Peyer's patch (tissue), 4 donors: ENCODE measurements around the gene ZG16B. TPM values are rescaled to one million over a fixed set of nuclear protein-coding genes. Genes with fewer than 3 reads are reported as not detected.

Experiments used
- DNase-seq, 3 donors: peaks; one replicate each; pipeline ENCODE4 v3.0.0-alpha.2; 2017 to 2019
- H3K27ac ChIP-seq, 4 donors: fragments of 200-600 bp; sonication (generic); one replicate each; pipeline ENCODE4 v1.5.1; 2016 to 2019
- H3K27me3 ChIP-seq, 2 donors: fragments of 200-600 bp; sonication (generic); one replicate each; pipeline ENCODE4 v1.5.1; 2019
- H3K36me3 ChIP-seq, 3 donors: fragments of 200-600 bp; sonication (generic); one replicate each; pipeline ENCODE4 v1.5.1; 2016 to 2019
- H3K4me1 ChIP-seq, 4 donors: fragments of 200-600 bp; sonication (generic); one replicate each; pipeline ENCODE4 v1.5.1; 2016 to 2019
- H3K4me3 ChIP-seq, 4 donors: fragments of 200-600 bp; sonication (generic); 1 replicate in 3 of 4; 2 replicates in 1 of 4; pipeline ENCODE4 v1.5.1; 2016 to 2019; ENCODE audit warnings: mild to moderate bottlenecking in 1 of 4
- H3K9me3 ChIP-seq, 4 donors: fragments of 200-600 bp; sonication (generic); one replicate each; pipeline ENCODE4 v1.5.1; 2016 to 2019; ENCODE audit warnings: mild to moderate bottlenecking in 1 of 4
- CTCF ChIP-seq, 6 experiments: fragments of 450-650 bp in 4 of 6; fragments of 200-600 bp in 2 of 6; sonication (generic) in 1 of 6; IDR thresholded peaks; one replicate each; pipeline ENCODE4 v1.5.1; 2017 to 2019; ENCODE audit warnings: antibody characterized with exemption in 6 of 6, mild to moderate bottlenecking in 3 of 6, moderate library complexity in 1 of 6
- POLR2A ChIP-seq, 2 donors: fragments of 450-650 bp; IDR thresholded peaks; one replicate each; pipeline ENCODE4 v1.5.1; 2017; ENCODE audit warnings: antibody characterized with exemption in 2 of 2, mild to moderate bottlenecking in 2 of 2, moderate library complexity in 2 of 2
- total RNA-seq, 4 donors: library from RNA; depleted of rRNA; stranded (reverse); fragments of >200 nt; gene quantifications; one replicate each; pipeline ENCODE4 v1.1.0, GENCODE V29; 2016

ZG16B gene
- total RNA-seq, 4 donors from 2014 or later, result 2.5 to 13.0 (median 5.5) TPM

GRCh38 chr16:2827831-2828520 lies 2.1 kb upstream of the ZG16B start:
- Histone ChIP-seq H3K9me3 (no peaks in the 10 kb centered on the region), H3K27ac (no peak overlapping the region), H3K27me3 (no peaks in the 10 kb centered on the region), H3K4me3 (no peak overlapping the region), H3K4me1 (no peaks in the 10 kb centered on the region), H3K36me3 (no peaks in the 10 kb centered on the region)
- TF ChIP-seq CTCF (IDR thresholded peaks at IDR 0.05), result no peak
- TF ChIP-seq POLR2A (IDR thresholded peaks at IDR 0.05), result no peak
- peak in 1 of 3 donors; percentile 40 for DNase-seq

GRCh38 chr16:2828521-2828840 lies 1.6 kb upstream of the ZG16B start:
- peak in 1 of 3 donors; percentile 26 for DNase-seq
- Histone ChIP-seq H3K27ac (no peak overlapping the region), H3K27me3 (no peaks in the 10 kb centered on the region), H3K36me3 (no peaks in the 10 kb centered on the region), H3K4me3 (no peak overlapping the region), H3K4me1 (no peaks in the 10 kb centered on the region), H3K9me3 (no peaks in the 10 kb centered on the region)
- TF ChIP-seq POLR2A (IDR thresholded peaks at IDR 0.05), result no peak
- no peak for TF ChIP-seq CTCF (IDR thresholded peaks at IDR 0.05)

DNA sequence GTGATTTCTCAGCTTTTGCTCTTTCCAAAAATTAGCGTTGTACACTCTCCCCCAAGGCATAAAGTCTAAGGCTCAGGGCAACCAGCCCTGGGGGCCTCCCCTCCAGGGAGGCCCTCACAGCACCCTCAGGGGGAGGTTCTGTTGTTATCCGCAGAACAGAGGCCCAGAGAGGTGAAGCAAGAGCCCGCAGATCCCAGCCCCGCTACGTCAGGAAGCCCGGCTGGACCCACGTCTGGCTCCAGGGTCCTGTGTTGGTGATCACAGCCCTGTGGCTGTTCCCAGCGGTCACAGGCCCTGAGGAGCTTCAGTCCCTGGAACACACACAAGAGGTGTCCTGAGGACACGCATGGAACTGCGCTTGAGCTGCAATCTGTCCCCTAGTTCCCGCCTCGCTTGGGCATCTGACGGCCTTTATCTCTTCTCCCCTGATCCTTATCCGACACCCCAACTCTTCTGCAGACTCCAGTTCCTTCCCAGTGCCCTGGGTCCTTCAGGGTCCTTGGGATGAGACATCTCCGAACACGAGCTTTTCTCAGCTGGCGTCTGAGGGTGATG lies 1.1 kb upstream of the ZG16B start:
- Histone ChIP-seq H3K9me3 (no peaks in the 10 kb centered on the region), H3K27me3 (no peaks in the 10 kb centered on the region), H3K36me3 (no peaks in the 10 kb centered on the region), H3K27ac (peak overlapping the region in 1 of 4 donors; percentile 70), H3K4me1 (no peaks in the 10 kb centered on the region), H3K4me3 (no peak overlapping the region)
- peak in 1 of 3 donors; percentile 14 for DNase-seq
- TF ChIP-seq POLR2A (IDR thresholded peaks at IDR 0.05) (no peak), CTCF (IDR thresholded peaks at IDR 0.05) (no peak)

DNA sequence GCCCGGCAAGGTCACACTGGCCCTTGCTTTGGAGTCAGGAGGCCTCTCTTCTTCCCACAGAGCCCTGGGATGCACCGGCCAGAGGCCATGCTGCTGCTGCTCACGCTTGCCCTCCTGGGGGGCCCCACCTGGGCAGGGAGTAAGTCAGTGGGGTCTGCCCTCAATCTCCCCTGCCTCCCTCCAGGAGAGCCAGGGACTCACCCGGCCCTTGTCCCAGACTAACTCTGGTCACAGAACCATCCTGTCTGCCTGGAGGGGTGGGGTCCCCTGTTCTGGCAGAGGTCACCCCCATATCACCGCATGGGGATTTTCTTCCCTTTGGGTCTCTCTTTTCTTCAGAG lies 222 bp downstream of the ZG16B start:
- Histone ChIP-seq H3K27me3 (no peaks in the 10 kb centered on the region), H3K4me1 (no peaks in the 10 kb centered on the region), H3K36me3 (no peaks in the 10 kb centered on the region), H3K4me3 (peak overlapping the region in 1 of 4 donors; percentile 2), H3K9me3 (no peaks in the 10 kb centered on the region), H3K27ac (peak overlapping the region in 2 of 4 donors; percentile 42 to 70)
- no peak for TF ChIP-seq POLR2A (IDR thresholded peaks at IDR 0.05)
- TF ChIP-seq CTCF (IDR thresholded peaks at IDR 0.05), result no peak
- DNase-seq, result no peak

- Histone ChIP-seq H3K4me1 (no peaks in the 10 kb centered on the region), H3K27me3 (no peaks in the 10 kb centered on the region), H3K4me3 (no peak overlapping the region), H3K27ac (no peak overlapping the region), H3K36me3 (no peaks in the 10 kb centered on the region), H3K9me3 (no peaks in the 10 kb centered on the region)
- no peak for DNase-seq
- TF ChIP-seq POLR2A (IDR thresholded peaks at IDR 0.05), result no peak
- TF ChIP-seq CTCF (IDR thresholded peaks at IDR 0.05), result no peak
These were observed 1.1 kb downstream of the ZG16B start for GRCh38 chr16:2831203-2831602.
